HepG2 (cell line): ENCODE results near the gene FNDC3B.

Experiments used
- RBAK ChIP-seq: sonication (generic); formaldehyde crosslinking; IDR thresholded peaks from 2 replicates; pipeline ENCODE4 v1.5.1; 2020; ENCODE audit warnings: mild to moderate bottlenecking, missing genetic modification reagents
- ZSCAN29 ChIP-seq: sonication (generic); formaldehyde crosslinking; conservative IDR thresholded peaks from 2 replicates; pipeline ENCODE4 v1.4.0; 2020; ENCODE audit warnings: mild to moderate bottlenecking, missing genetic modification reagents

DNA sequence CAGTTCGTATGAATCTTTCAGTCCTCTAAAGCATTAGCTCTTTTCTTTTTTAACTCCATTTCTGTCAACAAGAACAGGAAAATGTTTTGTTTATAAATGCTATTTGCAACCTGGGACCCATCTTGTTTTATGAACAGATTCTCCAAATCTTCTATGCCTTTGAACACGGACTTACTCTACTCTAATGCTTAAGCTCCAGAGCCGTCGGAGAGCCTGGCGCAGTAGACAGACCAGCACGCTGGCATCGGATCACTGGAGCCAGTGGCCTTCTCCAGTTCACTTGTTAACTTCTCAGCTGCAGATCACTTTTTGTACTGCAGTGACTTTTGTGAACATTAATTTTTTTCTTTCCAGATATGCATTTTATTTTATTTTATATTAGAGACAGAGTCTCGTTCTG, 286.1 kb downstream of the FNDC3B start:
- TF ChIP-seq ZSCAN29 (CRISPR knock-in tag) (no peak), RBAK (CRISPR knock-in tag) (no peak)
